Activated B cell treated with CpG ODN at 0.5 μM for 24 hours (primary cell): ENCODE results near the gene HLA-DOA. TPM values are rescaled to one million over a fixed set of nuclear protein-coding genes. Genes with fewer than 3 reads are reported as not detected.

Experiments
- ATAC-seq: fragments of 200-7000 bp; cut with Tn5 transposase; one replicate; pipeline ENCODE4 v1.10.0; 2021; ENCODE audit warnings: low read depth, mild to moderate bottlenecking, moderate library complexity
- CTCF ChIA-PET: fragments of 350-600 bp; sonication (Branson Sonifier 250); formaldehyde crosslinking; loops from one replicate; lab custom pipeline; 2021; ENCODE audit warnings: antibody characterized with exemption; lab: Charles Lee
- POLR2A ChIA-PET: fragments of 350-600 bp; sonication (Branson Sonifier 250); formaldehyde crosslinking; loops from one replicate; lab custom pipeline; 2021; ENCODE audit warnings: antibody characterized with exemption; lab: Charles Lee
- DNase-seq: peaks from one replicate; pipeline ENCODE4 v3.0.0; 2022
- H3K27ac Mint-ChIP-seq: one replicate; pipeline ENCODE4 v1.8.0; 2020; ENCODE audit warnings: mixed read lengths
- H3K27me3 Mint-ChIP-seq: one replicate; pipeline ENCODE4 v1.8.0; 2021; ENCODE audit warnings: mixed read lengths
- H3K36me3 Mint-ChIP-seq: one replicate; pipeline ENCODE4 v1.8.0; 2021; ENCODE audit warnings: low read depth, mixed read lengths
- H3K4me1 Mint-ChIP-seq: one replicate; pipeline ENCODE4 v1.8.0; 2021; ENCODE audit warnings: mixed read lengths
- H3K4me3 Mint-ChIP-seq: one replicate; pipeline ENCODE4 v1.8.0; 2020; ENCODE audit warnings: mild to moderate bottlenecking, mixed read lengths
- H3K9me3 Mint-ChIP-seq: one replicate; pipeline ENCODE4 v1.8.0; 2020; ENCODE audit warnings: mixed read lengths
- intact Hi-C: fragments of 100-400 bp; cut with micrococcal nuclease; formaldehyde crosslinking; loops from one replicate; pipeline ENCODE4 v1.15.1; 2024
- total RNA-seq: library from RNA; stranded (reverse); gene quantifications from 2 replicates; pipeline ENCODE4 v1.2.3, GENCODE V29; 2022
- TF ChIP-seq, protein P1 (sequence below): fragments of 200-600 bp; IDR thresholded peaks from one replicate; pipeline ENCODE4 v1.8.0; 2022; ENCODE audit warnings: antibody characterized with exemption, mild to moderate bottlenecking

Gene HLA-DOA
- total RNA-seq, 1 donor from 2014 or later: 167 TPM

DNA sequence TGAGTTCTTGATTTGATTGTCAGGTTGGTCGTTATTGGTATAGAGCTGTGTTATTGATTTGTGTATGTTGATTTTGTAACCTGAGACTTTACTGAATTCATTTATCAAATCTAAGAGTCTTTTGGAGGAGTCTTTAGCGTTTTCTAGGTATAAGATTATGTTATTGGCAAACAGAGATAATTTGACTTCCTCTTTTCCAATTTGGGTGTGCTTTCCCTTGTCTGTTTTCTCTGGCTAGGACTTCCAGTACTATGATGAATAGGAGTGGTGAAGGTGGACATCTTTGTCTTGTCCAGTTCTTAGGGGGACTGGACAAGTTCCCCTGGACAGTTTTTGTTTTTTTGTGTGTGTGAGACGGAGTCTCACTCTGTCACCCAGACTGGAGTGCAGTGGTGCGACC lies 17.4 kb downstream of the HLA-DOA start:
- H3K4me1 Mint-ChIP-seq: peaks cover 6% of the 10 kb centered on the region
- ATAC-seq: no peak
- H3K4me3 Mint-ChIP-seq: no peak overlapping the region
- H3K9me3 Mint-ChIP-seq: no peaks in the 10 kb centered on the region
- H3K27me3 Mint-ChIP-seq: no peaks in the 10 kb centered on the region
- CTCF ChIA-PET: interaction anchor here (0.6 kb wide), 1 partner anchor 595 kb away, joined by 3 read pairs; no protein-coding TSS in a partner anchor
- no peak overlapping the region for H3K27ac Mint-ChIP-seq
- no peak for DNase-seq
- POLR2A ChIA-PET: interaction anchor here (2.1 kb wide), 1 partner anchor 20 kb away, joined by 5 read pairs; no protein-coding TSS in a partner anchor
- TF ChIP-seq, protein P1, sequence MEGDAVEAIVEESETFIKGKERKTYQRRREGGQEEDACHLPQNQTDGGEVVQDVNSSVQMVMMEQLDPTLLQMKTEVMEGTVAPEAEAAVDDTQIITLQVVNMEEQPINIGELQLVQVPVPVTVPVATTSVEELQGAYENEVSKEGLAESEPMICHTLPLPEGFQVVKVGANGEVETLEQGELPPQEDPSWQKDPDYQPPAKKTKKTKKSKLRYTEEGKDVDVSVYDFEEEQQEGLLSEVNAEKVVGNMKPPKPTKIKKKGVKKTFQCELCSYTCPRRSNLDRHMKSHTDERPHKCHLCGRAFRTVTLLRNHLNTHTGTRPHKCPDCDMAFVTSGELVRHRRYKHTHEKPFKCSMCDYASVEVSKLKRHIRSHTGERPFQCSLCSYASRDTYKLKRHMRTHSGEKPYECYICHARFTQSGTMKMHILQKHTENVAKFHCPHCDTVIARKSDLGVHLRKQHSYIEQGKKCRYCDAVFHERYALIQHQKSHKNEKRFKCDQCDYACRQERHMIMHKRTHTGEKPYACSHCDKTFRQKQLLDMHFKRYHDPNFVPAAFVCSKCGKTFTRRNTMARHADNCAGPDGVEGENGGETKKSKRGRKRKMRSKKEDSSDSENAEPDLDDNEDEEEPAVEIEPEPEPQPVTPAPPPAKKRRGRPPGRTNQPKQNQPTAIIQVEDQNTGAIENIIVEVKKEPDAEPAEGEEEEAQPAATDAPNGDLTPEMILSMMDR: no peak
- H3K36me3 Mint-ChIP-seq: no peaks in the 10 kb centered on the region
- intact Hi-C loops: no loop called here

DNA sequence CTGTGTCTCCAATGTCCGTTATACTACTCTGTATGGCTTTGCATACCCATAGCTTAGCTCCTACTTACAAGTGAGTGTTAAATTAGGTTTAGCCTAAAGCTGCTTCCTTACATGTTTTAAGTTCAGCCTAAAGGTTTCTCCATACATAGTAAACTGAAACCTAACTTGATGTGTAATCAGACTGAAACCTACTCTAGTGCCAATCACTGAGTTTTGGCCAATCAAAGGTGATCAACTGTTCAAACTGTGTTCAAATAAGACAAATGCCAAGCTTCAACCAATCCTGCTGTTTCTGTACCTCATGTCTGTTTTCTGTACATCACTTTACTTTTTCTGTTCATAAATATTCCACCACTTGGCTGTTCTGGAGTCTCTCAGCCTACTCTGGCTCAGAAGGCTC lies 20.0 kb downstream of the HLA-DOA start:
- no peak for DNase-seq
- Mint-ChIP-seq H3K27ac (no peak overlapping the region), H3K9me3 (no peaks in the 10 kb centered on the region), H3K27me3 (no peaks in the 10 kb centered on the region), H3K36me3 (no peaks in the 10 kb centered on the region), H3K4me3 (no peak overlapping the region), H3K4me1 (peaks cover 14% of the 10 kb centered on the region)
- ATAC-seq: no peak
- TF ChIP-seq, protein P1: no peak
- intact Hi-C loops: loop anchor here (5.0 kb wide), 1 partner anchor 582 kb away; the partner anchor contains the start of gene BTNL2
- POLR2A ChIA-PET: interaction anchor here (1.2 to 12.7 kb wide), 5 partner anchors 10 to 135 kb away, joined by 3 to 370 read pairs (median 4); partner anchors contain the start of gene BRD2
- CTCF ChIA-PET: interaction anchor here (1.1 to 2.0 kb wide), 3 partner anchors 36 to 103 kb away, joined by 3 to 6 read pairs (median 4); partner anchors contain the start of gene HLA-DMA

DNA sequence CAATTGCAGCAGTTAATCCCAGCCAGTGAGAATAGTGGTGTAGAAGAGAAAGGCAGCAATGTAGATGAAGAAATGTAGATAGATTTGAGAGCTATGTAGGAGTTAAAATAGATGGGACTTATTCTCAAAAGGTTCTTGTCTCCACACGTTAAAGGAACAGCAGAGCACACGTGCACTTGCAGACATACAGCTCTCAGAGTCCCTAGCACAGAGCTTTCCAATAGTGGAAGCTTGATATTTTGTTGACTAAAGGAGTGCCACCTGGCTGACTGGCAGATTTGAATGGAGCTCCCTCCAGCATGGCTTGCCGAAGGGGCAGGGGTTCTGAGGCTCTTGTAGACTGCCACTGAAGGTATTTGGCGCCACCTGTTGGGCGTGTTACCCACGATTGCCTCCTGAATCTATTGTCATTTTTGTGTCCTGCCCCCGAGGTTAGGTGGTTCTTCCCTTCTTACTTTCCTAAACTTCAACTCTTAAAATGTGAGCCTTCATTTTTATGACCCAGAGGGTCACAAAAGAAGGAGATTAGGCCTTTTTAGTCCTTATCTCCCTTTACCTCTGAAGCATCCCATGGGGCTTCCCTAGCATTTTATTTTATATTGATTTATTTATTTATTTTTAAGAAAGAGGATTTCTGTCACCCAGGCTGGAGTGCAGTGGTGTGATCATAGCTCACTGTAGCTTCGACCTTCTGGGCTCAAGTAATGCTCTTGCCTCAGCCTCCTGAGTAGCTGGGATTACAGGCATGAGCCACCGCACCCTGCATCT lies 24.6 kb downstream of the HLA-DOA start:
- DNase-seq (peak; percentile 74), ATAC-seq (peak; percentile 90)
- Mint-ChIP-seq H3K27ac (peak overlapping the region; percentile 73), H3K9me3 (no peaks in the 10 kb centered on the region), H3K4me3 (no peak overlapping the region), H3K4me1 (peaks cover 32% of the 10 kb centered on the region), H3K36me3 (peaks cover 33% of the 10 kb centered on the region), H3K27me3 (no peaks in the 10 kb centered on the region)
- TF ChIP-seq, protein P1: no peak
- ChIA-PET POLR2A (interaction anchor here (0.9 to 12.7 kb wide), 21 partner anchors 9 to 146 kb away, joined by 3 to 370 read pairs (median 9); partner anchors contain the start of genes BRD2, HLA-DMA, HLA-DMB and HLA-DPA1), CTCF (interaction anchor here (0.6 to 5.0 kb wide), 58 partner anchors 9 to 292 kb away, joined by 3 to 151 read pairs (median 6); partner anchors contain the start of genes B3GALT4, BRD2, HLA-DMA and HLA-DMB)
- intact Hi-C loops: loop anchor here (1.0 to 5.0 kb wide), 5 partner anchors 12 to 578 kb away; partner anchors contain the start of genes BTNL2 and HLA-DMA

DNA sequence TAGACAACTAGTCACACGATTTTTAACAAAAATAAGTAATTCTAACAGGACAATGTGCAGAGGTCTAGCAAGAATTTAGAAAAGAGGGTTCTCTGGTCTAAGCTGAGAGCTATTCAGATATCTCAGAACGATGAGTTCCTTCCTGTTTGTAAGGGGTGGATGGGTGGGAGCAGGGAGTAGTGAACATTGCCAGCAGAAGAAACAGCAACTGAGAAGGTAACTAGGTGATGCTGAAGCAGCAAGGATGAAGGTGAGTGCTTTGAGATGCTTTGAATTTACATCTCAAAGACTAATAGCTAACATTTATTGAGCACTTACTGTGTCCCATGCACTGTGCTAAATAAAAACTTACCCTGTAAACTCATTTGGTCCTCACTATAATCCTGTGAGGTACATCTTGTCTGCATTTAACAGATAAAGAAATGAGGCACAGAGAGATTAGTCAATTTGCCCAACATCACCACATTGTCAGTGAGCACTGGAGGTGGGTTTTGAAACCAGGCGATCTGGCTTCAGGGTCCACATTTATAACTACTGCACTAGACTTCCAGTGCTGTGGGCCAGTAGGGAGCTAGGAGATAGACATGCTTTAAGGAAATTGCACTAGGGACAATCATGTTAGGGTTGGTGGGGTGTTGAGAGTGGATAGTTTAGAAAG lies 25.3 kb downstream of the HLA-DOA start:
- peaks cover 39% of the 10 kb centered on the region for H3K36me3 Mint-ChIP-seq
- TF ChIP-seq, protein P1: no peak

More for the DNA sequence above, 25.3 kb downstream of the HLA-DOA start:
- Mint-ChIP-seq H3K27ac (peak overlapping the region; percentile 73), H3K27me3 (no peaks in the 10 kb centered on the region), H3K9me3 (no peaks in the 10 kb centered on the region), H3K4me3 (no peak overlapping the region), H3K4me1 (peaks cover 33% of the 10 kb centered on the region)
- DNase-seq (no peak), ATAC-seq (no peak)
- intact Hi-C loops: loop anchor here (1.0 kb wide), 4 partner anchors 11 to 99 kb away; partner anchors contain the start of gene HLA-DMA
- ChIA-PET POLR2A (interaction anchor here (0.5 to 12.7 kb wide), 23 partner anchors 9 to 145 kb away, joined by 3 to 370 read pairs (median 9); partner anchors contain the start of genes BRD2, HLA-DMA, HLA-DMB and HLA-DPA1), CTCF (interaction anchor here (0.7 to 5.0 kb wide), 59 partner anchors 8 to 293 kb away, joined by 3 to 151 read pairs (median 6); partner anchors contain the start of genes B3GALT4, BRD2, HLA-DMA and HLA-DMB)
